Uterus (tissue), 2 donors: ENCODE data around the gene OTOP2.

Source experiments
- CTCF ChIP-seq, 4 experiments: fragments of 200-600 bp in 2 of 4; fragments of 450-650 bp in 2 of 4; sonication (generic) in 2 of 4; IDR thresholded peaks; one replicate each; pipeline ENCODE4 v1.5.1; 2016 to 2019; ENCODE audit warnings: antibody characterized with exemption in 4 of 4, mild to moderate bottlenecking in 2 of 4, moderate library complexity in 1 of 4
- POLR2A ChIP-seq, 2 donors: fragments of 450-650 bp; IDR thresholded peaks; one replicate each; pipeline ENCODE4 v1.6.1; 2016; ENCODE audit warnings: antibody characterized with exemption in 2 of 2, mild to moderate bottlenecking in 1 of 2, moderate library complexity in 1 of 2

- no peak for TF ChIP-seq CTCF (IDR thresholded peaks at IDR 0.05)
- no peak for TF ChIP-seq POLR2A (IDR thresholded peaks at IDR 0.05)
These were observed 41.0 kb downstream of the OTOP2 start for GRCh38 chr17:74964988-74965622.
